Activated gamma-delta T cell treated with Interleukin-2 at 50 U/mL for 16 hours (primary cell): ENCODE measurements around the gene DAND5.

Source experiments
- DNase-seq: peaks from one replicate; pipeline ENCODE4 v3.0.0-alpha.2; 2020

Gene DAND5

DNA sequence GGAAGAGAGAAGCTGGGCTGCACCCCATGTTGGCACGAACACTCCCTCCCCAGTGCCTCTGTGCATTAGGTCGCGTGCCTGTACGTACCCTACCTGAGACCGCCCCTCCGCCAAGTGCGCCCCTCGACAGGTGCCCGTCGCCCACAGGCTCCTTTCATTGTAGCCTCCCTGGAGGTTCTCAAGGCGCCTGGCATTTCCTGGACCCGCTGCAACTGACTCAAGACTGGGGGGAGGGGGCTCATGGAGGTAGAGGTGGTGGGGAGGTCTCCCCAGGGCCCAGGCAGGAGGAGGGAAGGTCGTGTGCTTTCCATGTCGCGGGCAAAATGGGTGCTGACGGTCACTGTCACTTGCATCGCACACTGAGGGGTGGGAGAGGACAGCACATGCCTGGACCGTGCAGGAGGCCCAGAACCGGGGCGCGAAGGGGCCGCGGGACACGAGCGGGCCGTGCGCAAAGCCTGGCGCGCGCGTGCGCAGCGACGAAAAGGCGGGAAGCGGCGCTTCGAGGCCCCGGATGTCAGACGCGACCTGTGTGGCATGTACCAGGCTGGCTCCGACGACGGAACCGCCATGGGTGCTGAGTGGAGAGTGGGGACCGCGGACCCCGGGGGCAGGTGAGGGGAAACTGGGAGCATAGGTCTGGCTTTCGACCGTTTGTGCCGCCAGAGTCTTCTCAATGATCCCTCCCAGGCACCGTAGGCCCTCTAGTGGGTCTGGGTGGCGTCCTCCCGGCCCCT, 42.4 kb downstream of the DAND5 start:
- DNase-seq = no peak

GRCh38 chr19:13012390-13012689, 43.0 kb downstream of the DAND5 start:
- no peak for DNase-seq

DNA sequence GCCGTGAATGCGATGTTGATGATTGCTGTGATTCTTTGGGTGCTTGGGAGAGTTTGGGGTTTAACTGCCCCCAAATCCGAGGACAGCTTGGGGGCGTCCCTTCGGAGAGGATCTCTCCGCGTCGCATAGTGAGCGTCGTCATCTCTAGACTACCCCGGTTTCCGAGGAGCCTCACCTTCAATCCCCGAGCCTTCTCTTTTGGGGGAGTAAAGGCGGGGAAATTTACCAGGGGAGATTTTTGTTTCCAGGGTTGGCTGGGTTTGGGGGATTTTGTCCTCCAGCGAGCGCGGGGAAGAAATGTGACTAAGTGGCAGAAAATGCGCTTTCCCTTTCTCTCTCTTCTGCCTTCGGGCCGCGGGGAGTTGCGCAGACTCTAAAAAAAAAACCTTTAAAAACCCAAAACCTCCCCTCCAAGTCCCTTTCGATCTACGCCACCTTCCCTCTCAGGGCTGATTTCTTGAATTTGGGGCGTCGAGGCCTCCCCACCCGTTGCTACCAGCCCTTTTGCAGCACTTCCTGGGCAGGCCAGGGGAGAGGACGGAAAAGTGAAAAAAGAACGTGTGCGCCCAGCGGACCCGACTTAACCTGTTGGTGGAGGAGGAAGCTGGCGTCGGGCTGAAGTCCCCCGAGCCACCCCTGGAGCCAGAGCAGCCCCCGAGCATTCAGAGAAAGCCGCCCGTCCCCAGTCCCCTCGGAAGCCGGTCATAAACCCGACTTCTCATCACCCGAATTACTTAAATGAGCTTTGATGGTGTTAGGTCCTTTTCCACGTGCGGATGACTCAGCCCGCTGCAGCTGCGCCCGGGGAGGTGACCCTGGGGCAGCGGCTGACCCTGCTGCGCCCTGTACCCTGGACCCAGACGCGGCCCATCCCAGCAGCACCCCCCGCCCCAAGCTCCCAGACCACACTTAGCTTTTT, 43.6 kb downstream of the DAND5 start:
- peak; percentile 27 for DNase-seq

- DNase-seq = no peak
Measured at GRCh38 chr19:13013649-13014048, 44.3 kb downstream of the DAND5 start.

DNA sequence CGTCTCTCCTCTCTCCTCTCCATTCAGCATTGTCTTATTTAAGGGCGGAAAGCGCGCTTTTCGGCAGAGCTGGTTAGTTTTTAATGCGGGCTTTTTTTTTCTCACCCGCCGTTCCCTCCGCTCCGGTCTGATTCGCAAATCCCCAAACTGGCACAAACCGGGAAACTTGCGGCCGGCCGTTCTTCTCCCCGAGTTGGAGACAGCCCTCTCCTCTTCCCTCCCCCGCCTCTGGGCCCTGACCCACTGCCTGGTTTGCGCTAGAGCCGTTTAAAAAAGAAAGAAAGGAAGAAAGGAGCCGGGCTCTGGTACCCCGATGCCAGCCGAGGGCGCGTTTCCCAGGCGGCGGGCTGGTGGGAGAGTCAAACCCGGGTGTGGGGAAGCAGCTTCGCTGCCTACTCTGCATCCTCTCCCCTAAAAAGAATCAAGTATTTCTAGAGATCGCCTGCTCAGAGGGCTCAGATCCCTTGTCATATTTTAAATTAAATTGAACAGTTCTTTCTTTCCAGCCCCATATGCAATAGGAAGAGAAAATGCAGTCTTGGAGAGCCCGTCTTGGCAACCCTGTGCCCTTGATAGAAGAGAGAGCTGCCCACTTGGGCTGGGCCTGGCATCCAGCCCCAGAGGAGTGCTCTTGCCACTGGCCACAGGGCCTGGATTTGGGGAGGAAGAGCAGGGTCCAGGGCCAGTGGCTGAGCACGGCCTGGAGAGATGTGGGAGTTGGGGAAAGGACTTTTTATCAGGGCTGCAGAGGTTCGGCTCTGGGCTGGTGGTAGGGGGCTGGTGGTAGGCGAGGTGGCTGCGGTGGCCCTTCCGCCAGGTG, 44.9 kb downstream of the DAND5 start:
- no peak for DNase-seq

DNA sequence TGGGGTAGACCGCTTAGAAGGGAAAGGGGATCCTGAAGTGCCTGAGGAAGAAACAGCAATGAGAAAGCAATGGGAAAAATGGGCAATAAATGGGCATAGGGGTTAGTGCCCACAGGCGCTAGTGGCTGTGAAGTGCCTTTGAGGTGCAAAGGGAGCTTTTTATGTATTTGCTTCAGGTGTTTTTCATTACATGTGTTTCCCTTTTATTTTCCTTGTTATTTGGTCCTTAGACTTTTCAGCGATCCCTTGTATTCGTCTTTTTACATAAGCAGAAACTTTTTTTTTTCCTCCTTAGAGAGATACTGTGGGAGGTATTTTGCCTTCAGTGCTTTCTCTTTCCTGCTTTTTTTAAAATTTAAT, 45.5 kb downstream of the DAND5 start:
- no peak for DNase-seq

GRCh38 chr19:13015361-13016223, 46.2 kb downstream of the DAND5 start:
- DNase-seq = no peak

DNA sequence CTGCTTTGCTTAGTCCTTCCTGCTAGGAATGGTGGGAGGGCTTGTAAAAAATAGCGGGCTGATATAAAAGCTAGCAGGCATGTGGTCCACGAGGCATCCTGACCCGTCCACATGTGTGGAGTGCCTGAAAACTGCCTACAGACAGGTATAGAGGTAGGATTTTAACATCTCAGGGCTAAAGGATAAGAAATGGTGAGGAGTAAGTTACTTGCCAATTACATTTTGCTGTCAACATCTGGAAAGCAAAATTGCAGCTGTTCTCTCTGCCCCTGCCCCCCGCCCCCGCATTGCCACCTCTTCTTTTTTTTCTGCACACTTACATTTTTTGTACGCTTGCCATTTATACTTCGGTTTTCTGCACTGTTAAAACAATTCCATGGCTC, 46.9 kb downstream of the DAND5 start:
- DNase-seq = no peak

DNA sequence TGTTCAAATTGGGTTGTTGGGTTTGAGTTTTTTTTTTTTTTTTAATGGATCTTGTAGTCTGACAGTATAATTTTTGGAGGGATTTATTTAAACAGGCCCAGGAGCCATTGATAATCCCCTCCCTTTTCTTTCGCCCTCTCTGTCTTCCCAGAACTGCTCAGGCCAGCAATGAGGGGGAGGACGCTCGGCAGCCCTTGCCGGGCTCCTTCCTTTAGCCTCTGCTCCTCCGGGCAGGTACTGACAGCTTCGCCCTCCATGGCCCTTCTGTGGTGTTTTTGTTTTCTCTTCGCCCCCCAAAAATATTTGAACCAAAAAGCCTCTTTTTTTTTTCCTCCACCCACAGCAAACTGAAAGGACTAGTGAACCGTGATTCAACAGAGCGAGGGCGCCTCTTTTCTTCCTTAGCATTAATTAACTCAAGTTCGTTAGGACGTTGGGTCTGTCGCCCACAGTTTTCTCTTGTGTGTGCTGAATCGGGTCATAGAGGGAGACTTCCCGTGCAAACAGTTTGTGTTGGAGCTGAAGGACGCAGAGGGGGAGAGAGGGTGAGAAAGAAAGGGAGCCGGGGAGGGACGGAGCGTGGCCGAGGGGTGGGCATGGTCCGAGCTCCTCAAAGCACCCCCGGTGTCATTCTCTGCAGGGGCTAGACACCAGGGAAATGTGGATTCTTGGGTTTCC, 47.4 kb downstream of the DAND5 start:
- DNase-seq = no peak

- DNase-seq = no peak
Measured at GRCh38 chr19:13017306-13018034, 48.1 kb downstream of the DAND5 start.

GRCh38 chr19:13018035-13018914, 48.9 kb downstream of the DAND5 start:
- DNase-seq = no peak

GRCh38 chr19:13019332-13019731, 50.0 kb downstream of the DAND5 start:
- no peak for DNase-seq

- no peak for DNase-seq
Measured at GRCh38 chr19:13020002-13020414, 50.6 kb downstream of the DAND5 start.

GRCh38 chr19:13022111-13022858, 52.9 kb downstream of the DAND5 start:
- DNase-seq = no peak

DNA sequence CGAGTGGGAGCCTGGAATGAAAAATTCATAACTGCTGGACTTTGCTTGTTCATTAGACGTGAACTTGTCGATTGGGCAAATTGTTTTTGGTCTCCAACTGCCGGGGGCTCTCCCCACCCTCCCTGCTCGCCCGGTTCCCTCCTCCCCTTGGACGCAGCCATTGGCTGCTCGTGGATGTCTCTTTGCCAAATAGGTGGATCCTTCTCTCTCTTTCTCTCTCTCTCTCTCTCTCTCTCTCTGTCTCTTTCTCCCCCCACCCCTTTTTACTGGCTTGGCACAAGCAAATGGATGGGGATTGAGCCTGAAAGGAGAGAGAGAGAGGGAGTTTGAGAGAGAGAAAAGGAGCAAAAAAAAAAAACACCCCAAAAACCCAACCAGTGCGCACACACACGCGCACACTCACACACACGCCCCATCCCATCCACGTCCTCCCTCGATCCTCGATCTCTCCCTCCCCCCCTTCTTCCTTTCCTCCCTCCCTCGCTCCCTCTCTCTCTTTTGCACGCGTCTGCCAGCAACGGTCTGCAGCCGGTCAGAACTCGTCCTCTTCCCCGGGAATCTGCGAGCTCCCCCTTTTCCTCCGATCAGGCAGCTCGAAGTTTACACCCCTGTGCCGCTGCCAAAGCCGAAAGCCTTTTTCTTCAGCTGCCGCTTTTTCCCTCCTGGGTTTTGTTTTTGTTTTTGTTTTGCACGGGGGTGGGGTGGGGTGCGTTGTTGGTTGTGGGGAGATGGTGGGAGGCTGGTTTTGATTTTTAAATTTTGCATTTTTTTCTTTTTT, 53.7 kb downstream of the DAND5 start:
- no peak for DNase-seq

- no peak for DNase-seq
Measured at GRCh38 chr19:13023656-13024055, 54.3 kb downstream of the DAND5 start.
